B cell (primary cell): Measurements from ENCODE around the gene SACM1L. TPM values are rescaled to one million over a fixed set of nuclear protein-coding genes. Genes with fewer than 3 reads are reported as not detected.

Experiments
- ATAC-seq: fragments of 200-7000 bp; cut with Tn5 transposase; one replicate; pipeline ENCODE4 v1.10.0; 2021; ENCODE audit warnings: low read depth, mild to moderate bottlenecking, moderate number of reproducible peaks, moderate library complexity
- CTCF ChIA-PET: fragments of 350-600 bp; sonication (Branson Sonifier 250); formaldehyde crosslinking; loops from one replicate; lab custom pipeline; 2021; ENCODE audit warnings: antibody characterized with exemption, inconsistent platforms; lab: Charles Lee
- POLR2A ChIA-PET: fragments of 350-600 bp; sonication (Branson Sonifier 250); formaldehyde crosslinking; loops from one replicate; lab custom pipeline; 2021; ENCODE audit warnings: antibody characterized with exemption; lab: Charles Lee
- DNase-seq: peaks from one replicate; pipeline ENCODE4 v3.0.0; 2013
- H2AFZ ChIP-seq: 2 replicates; pipeline ENCODE4 v1.6.1; 2012; ENCODE audit warnings: mild to moderate bottlenecking, low read depth, low read length; ENCODE audit not compliant: insufficient read depth, poor library complexity, severe bottlenecking
- H3K27ac ChIP-seq, 2 donors: 1 replicate in 1 of 2; 2 replicates in 1 of 2; pipeline ENCODE4 v1.5.1; 2012 to 2013; ENCODE audit warnings: low read length in 2 of 2, mild to moderate bottlenecking in 2 of 2, moderate library complexity in 1 of 2
- H3K27me3 ChIP-seq, 4 experiments: fragments of 200-600 bp in 1 of 4; sonication (generic) in 1 of 4; replicated peaks in 1 of 4; 1 replicate in 2 of 4; 2 replicates in 2 of 4; pipeline versions ENCODE4 v1.6.1 to v1.7.0; 2013 to 2016; ENCODE audit warnings: low read length in 3 of 4, mild to moderate bottlenecking in 2 of 4, mixed read lengths in 1 of 4, moderate library complexity in 1 of 4; ENCODE audit not compliant: insufficient read depth in 4 of 4, control insufficient read depth in 3 of 4; ENCODE audit errors: control extremely low read depth in 1 of 4
- H3K36me3 ChIP-seq, 2 experiments: replicated peaks in 1 of 2; 1 replicate in 1 of 2; 2 replicates in 1 of 2; pipeline versions ENCODE4 v1.6.1 to v1.7.1; 2013; ENCODE audit warnings: low read length in 1 of 2; ENCODE audit not compliant: insufficient read depth in 2 of 2, control insufficient read depth in 1 of 2; ENCODE audit errors: control extremely low read depth in 1 of 2, extremely low read depth in 1 of 2
- H3K4me1 ChIP-seq, 2 donors: fragments of 200-600 bp in 1 of 2; sonication (generic) in 1 of 2; 1 replicate in 1 of 2; 2 replicates in 1 of 2; pipeline versions ENCODE4 v1.5.1 to v1.6.1; 2013 to 2017; ENCODE audit warnings: low read length in 2 of 2; ENCODE audit not compliant: control insufficient read depth in 2 of 2, insufficient read depth in 2 of 2
- H3K4me2 ChIP-seq: replicated peaks from 2 replicates; pipeline ENCODE3; 2012; ENCODE audit warnings: mild to moderate bottlenecking, low read depth, low read length; ENCODE audit not compliant: poor library complexity, severe bottlenecking
- H3K4me3 ChIP-seq, 5 experiments: fragments of 200-600 bp in 1 of 5; sonication (generic) in 1 of 5; 1 replicate in 3 of 5; 2 replicates in 2 of 5; pipeline versions ENCODE4 v1.5.1 to v1.7.0; 2011 to 2016; ENCODE audit warnings: low read length in 4 of 5, mild to moderate bottlenecking in 4 of 5, low read depth in 2 of 5, control low read depth in 1 of 5, moderate library complexity in 1 of 5; ENCODE audit not compliant: insufficient read depth in 1 of 5; ENCODE audit errors: control extremely low read depth in 1 of 5, extremely low read depth in 1 of 5
- H3K79me2 ChIP-seq: fragments of 200-600 bp; sonication (generic); one replicate; pipeline ENCODE4 v1.6.0; 2016; ENCODE audit warnings: low read length; ENCODE audit not compliant: control insufficient read depth, insufficient read depth
- H3K9ac ChIP-seq: fragments of 200-600 bp; sonication (generic); 2 replicates; pipeline ENCODE4 v1.6.1; 2017; ENCODE audit warnings: mild to moderate bottlenecking, low read length, moderate library complexity
- H3K9me3 ChIP-seq, 3 donors: one replicate each; pipeline versions ENCODE4 v1.6.1 to v1.7.1; 2013; ENCODE audit warnings: low read length in 2 of 3; ENCODE audit not compliant: control insufficient read depth in 2 of 3, insufficient read depth in 1 of 3; ENCODE audit errors: control extremely low read depth in 1 of 3
- H4K20me1 ChIP-seq: 2 replicates; pipeline ENCODE4 v1.6.0; 2012; ENCODE audit warnings: mild to moderate bottlenecking, low read length; ENCODE audit not compliant: insufficient read depth, control insufficient read depth, poor library complexity, severe bottlenecking
- H3K27ac Mint-ChIP-seq: one replicate; pipeline ENCODE4 v1.8.0; 2021; ENCODE audit warnings: mixed read lengths
- H3K27me3 Mint-ChIP-seq: one replicate; pipeline ENCODE4 v1.8.0; 2021; ENCODE audit warnings: mixed read lengths
- H3K4me1 Mint-ChIP-seq: one replicate; pipeline ENCODE4 v1.8.0; 2021; ENCODE audit warnings: mixed read lengths
- H3K4me3 Mint-ChIP-seq: one replicate; pipeline ENCODE4 v1.8.0; 2021; ENCODE audit warnings: mixed read lengths
- H3K9me3 Mint-ChIP-seq: one replicate; pipeline ENCODE4 v1.8.0; 2022; ENCODE audit warnings: mixed read lengths; ENCODE audit not compliant: insufficient read depth
- CTCF ChIP-seq: fragments of 200-600 bp; IDR thresholded peaks from one replicate; pipeline ENCODE4 v1.8.0; 2022; ENCODE audit warnings: antibody characterized with exemption, mild to moderate bottlenecking
- EZH2 ChIP-seq: IDR thresholded peaks from 2 replicates; pipeline ENCODE4 v1.6.1; 2012; ENCODE audit warnings: borderline replicate concordance, low read depth, mild to moderate bottlenecking, moderate library complexity, low read length; ENCODE audit not compliant: insufficient read depth, poor library complexity, severe bottlenecking
- WGBS: methylation state at CpG from one replicate; pipeline ENCODE4 v1.1.5; 2013; ENCODE audit warnings: missing lambda C conversion rate; ENCODE audit not compliant: insufficient coverage; 5-methylcytosine and 5-hydroxymethylcytosine counted together
- intact Hi-C: fragments of 100-400 bp; cut with micrococcal nuclease; formaldehyde crosslinking; loops from one replicate; pipeline ENCODE4 v1.10.0; 2022
- polyA plus RNA-seq: library from polyadenylated mRNA; depleted of rRNA; stranded (reverse); fragments of >200 nt; gene quantifications from 2 replicates; pipeline ENCODE4 v1.2.3, GENCODE V29; 2012
- total RNA-seq, 2 donors: library from RNA; stranded (reverse); fragments of 120-200 nt in 1 of 2; gene quantifications; 1 replicate in 1 of 2; 2 replicates in 1 of 2; pipeline versions ENCODE4 v1.2.3 to v1.2.4, GENCODE V29; 2013 to 2022

Gene SACM1L
- total and polyA plus RNA-seq, 2 donors (not counting 1 experiment from before 2014, with no cell fraction given): 20.7 to 85.7 TPM

- POLR2A ChIA-PET: no interaction called here
- CTCF ChIA-PET: no interaction called here
These were observed 93.2 kb downstream of the SACM1L start for GRCh38 chr3:45782381-45782780.

DNA sequence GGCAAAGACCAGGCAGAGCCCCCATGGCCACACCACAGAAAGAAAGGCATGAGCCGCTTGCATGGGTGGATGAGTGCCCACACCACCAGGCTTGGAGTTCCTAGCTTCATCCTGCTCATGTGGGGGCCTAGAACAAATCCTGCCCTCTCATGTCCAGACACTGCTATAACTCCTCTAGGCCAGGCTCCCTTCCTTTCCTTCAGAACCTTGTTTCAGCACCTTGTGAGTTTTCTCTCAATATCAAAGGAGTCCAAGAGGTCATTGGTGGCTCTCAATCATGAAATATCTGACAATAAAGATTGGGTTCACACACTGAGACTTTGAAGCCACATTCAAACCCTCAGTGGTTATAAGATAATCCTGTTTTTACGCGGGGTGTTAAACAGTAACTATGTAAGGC lies 94.5 kb downstream of the SACM1L start:
- Mint-ChIP-seq H3K9me3 (peaks cover 6% of the 10 kb centered on the region), H3K27ac (no peak overlapping the region), H3K27me3 (peaks cover 5% of the 10 kb centered on the region), H3K4me3 (no peak overlapping the region), H3K4me1 (no peaks in the 10 kb centered on the region)
- DNase-seq: no peak
- ChIA-PET POLR2A (no interaction called here), CTCF (no interaction called here)
- H3K9me3 ChIP-seq: peaks cover 0 to 4% (median 0%) of the 10 kb centered on the region in 3 donors
- H2AFZ ChIP-seq: no peak overlapping the region
- H3K4me1 ChIP-seq: no peaks in the 10 kb centered on the region
- H4K20me1 ChIP-seq: no peaks in the 10 kb centered on the region
- H3K27me3 ChIP-seq: no peaks in the 10 kb centered on the region
- H3K9ac ChIP-seq: no peak overlapping the region
- 100% methylated on average over 3 of the region's 3 CpGs for WGBS
- intact Hi-C loops: no loop called here
- ATAC-seq: no peak
- no peaks in the 10 kb centered on the region for H3K36me3 ChIP-seq
- no peak overlapping the region for H3K27ac ChIP-seq
- TF ChIP-seq EZH2 (no peak), CTCF (no peak)
- H3K4me3 ChIP-seq: no peak overlapping the region
- no peak overlapping the region for H3K4me2 ChIP-seq
- no peaks in the 10 kb centered on the region for H3K79me2 ChIP-seq

More at GRCh38 chr3:45782381-45782780, 93.2 kb downstream of the SACM1L start:
- no peaks in the 10 kb centered on the region for H3K36me3 ChIP-seq
- 92% methylated on average over 3 of the region's 3 CpGs for WGBS
- no peaks in the 10 kb centered on the region for H3K4me1 ChIP-seq
- H3K9me3 ChIP-seq: peaks cover 0 to 4% (median 0%) of the 10 kb centered on the region in 3 donors
- no peak overlapping the region for H3K27ac ChIP-seq
- TF ChIP-seq EZH2 (no peak), CTCF (no peak)
- H3K9ac ChIP-seq: no peak overlapping the region
- intact Hi-C loops: no loop called here
- H3K4me3 Mint-ChIP-seq: no peak overlapping the region
- H3K4me3 ChIP-seq: no peak overlapping the region
- DNase-seq (no peak), ATAC-seq (no peak)
- peaks cover 6% of the 10 kb centered on the region for H3K9me3 Mint-ChIP-seq
- no peak overlapping the region for H3K4me2 ChIP-seq
- no peak overlapping the region for H3K27ac Mint-ChIP-seq
- H3K79me2 ChIP-seq: no peaks in the 10 kb centered on the region
- no peaks in the 10 kb centered on the region for H3K4me1 Mint-ChIP-seq
- peaks cover 5% of the 10 kb centered on the region for H3K27me3 Mint-ChIP-seq
- no peaks in the 10 kb centered on the region for H4K20me1 ChIP-seq
- H2AFZ ChIP-seq: no peak overlapping the region
- H3K27me3 ChIP-seq: no peaks in the 10 kb centered on the region
